Breast epithelium (tissue), 4 donors: Measurements from ENCODE around the gene RBM4. TPM values are rescaled to one million over a fixed set of nuclear protein-coding genes. Genes with fewer than 3 reads are reported as not detected.
A peak's percentile ranks its signal among the peaks of the same experiment; 100 is the strongest.

ENCODE experiments used
- DNase-seq, 2 donors: peaks; one replicate each; pipeline ENCODE4 v3.0.0-alpha.2; 2019; ENCODE audit warnings: low spot score in 2 of 2
- H3K27ac ChIP-seq, 2 donors: fragments of 200-600 bp; sonication (generic) in 1 of 2; one replicate each; pipeline ENCODE4 v1.5.1; 2016 to 2019; ENCODE audit warnings: mild to moderate bottlenecking in 1 of 2
- H3K27me3 ChIP-seq, 2 donors: fragments of 200-600 bp; sonication (generic) in 1 of 2; one replicate each; pipeline versions ENCODE4 v1.5.1 to v1.6.0; 2017 to 2019; ENCODE audit warnings: control low read depth in 1 of 2, mild to moderate bottlenecking in 1 of 2
- H3K36me3 ChIP-seq: fragments of 200-600 bp; one replicate; pipeline ENCODE4 v1.5.1; 2019
- H3K4me1 ChIP-seq, 2 donors: fragments of 200-600 bp; sonication (generic); one replicate each; pipeline ENCODE4 v1.5.1; 2016 to 2019; ENCODE audit warnings: control low read depth in 1 of 2
- H3K4me3 ChIP-seq, 3 donors: fragments of 200-600 bp; sonication (generic); 1 replicate in 2 of 3; 2 replicates in 1 of 3; pipeline ENCODE4 v1.5.1; 2016 to 2019; ENCODE audit warnings: mild to moderate bottlenecking in 3 of 3, moderate library complexity in 2 of 3
- H3K9me3 ChIP-seq, 2 donors: fragments of 200-600 bp; sonication (generic) in 1 of 2; one replicate each; pipeline ENCODE4 v1.5.1; 2016 to 2019; ENCODE audit warnings: control low read depth in 1 of 2
- POLR2A ChIP-seq: fragments of 450-650 bp; IDR thresholded peaks from one replicate; pipeline ENCODE4 v1.6.1; 2016; ENCODE audit warnings: antibody characterized with exemption, mild to moderate bottlenecking, moderate library complexity
- POLR2AphosphoS5 ChIP-seq, 3 donors: sonication (generic); formaldehyde crosslinking; IDR thresholded peaks; one replicate each; pipeline ENCODE4 v1.6.1; 2017; ENCODE audit warnings: antibody characterized with exemption in 3 of 3
- intact Hi-C: fragments of 100-400 bp; cut with DNase I; formaldehyde crosslinking; loops from one replicate; pipeline ENCODE4 v1.15.1; 2023; ENCODE audit warnings: low total_unique reads
- total RNA-seq, 3 donors: library from RNA; depleted of rRNA; stranded (reverse); fragments of >200 nt; gene quantifications; one replicate each; pipeline ENCODE4 v1.1.0, GENCODE V29; 2016
- TF ChIP-seq, protein P1 (sequence below), 3 donors: fragments of 450-650 bp; IDR thresholded peaks; one replicate each; pipeline ENCODE4 v1.5.1; 2016 to 2017; ENCODE audit warnings: antibody characterized with exemption in 3 of 3, mild to moderate bottlenecking in 3 of 3, moderate library complexity in 3 of 3

RBM4 gene
- total RNA-seq, 3 donors from 2014 or later: 73.9 to 98.3 (median 81.0) TPM

- Histone ChIP-seq H3K27me3 (no peaks in the 10 kb centered on the region), H3K4me3 (peak overlapping the region; percentile 69 to 77 (median 72)), H3K27ac (peak overlapping the region; percentile 88 to 94), H3K9me3 (no peaks in the 10 kb centered on the region), H3K4me1 (peaks cover 0 to 4% of the 10 kb centered on the region in 2 donors), H3K36me3 (no peaks in the 10 kb centered on the region)
- no peak for DNase-seq
- intact Hi-C loops: no loop called here
- TF ChIP-seq, protein P1, sequence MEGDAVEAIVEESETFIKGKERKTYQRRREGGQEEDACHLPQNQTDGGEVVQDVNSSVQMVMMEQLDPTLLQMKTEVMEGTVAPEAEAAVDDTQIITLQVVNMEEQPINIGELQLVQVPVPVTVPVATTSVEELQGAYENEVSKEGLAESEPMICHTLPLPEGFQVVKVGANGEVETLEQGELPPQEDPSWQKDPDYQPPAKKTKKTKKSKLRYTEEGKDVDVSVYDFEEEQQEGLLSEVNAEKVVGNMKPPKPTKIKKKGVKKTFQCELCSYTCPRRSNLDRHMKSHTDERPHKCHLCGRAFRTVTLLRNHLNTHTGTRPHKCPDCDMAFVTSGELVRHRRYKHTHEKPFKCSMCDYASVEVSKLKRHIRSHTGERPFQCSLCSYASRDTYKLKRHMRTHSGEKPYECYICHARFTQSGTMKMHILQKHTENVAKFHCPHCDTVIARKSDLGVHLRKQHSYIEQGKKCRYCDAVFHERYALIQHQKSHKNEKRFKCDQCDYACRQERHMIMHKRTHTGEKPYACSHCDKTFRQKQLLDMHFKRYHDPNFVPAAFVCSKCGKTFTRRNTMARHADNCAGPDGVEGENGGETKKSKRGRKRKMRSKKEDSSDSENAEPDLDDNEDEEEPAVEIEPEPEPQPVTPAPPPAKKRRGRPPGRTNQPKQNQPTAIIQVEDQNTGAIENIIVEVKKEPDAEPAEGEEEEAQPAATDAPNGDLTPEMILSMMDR (IDR thresholded peaks at IDR 0.05): no peak
- TF ChIP-seq POLR2A (no peak), POLR2AphosphoS5 (IDR thresholded peaks at IDR 0.05) (no peak)
Measured at GRCh38 chr11:66593303-66593635, 45.2 kb upstream of the RBM4 start.

DNA sequence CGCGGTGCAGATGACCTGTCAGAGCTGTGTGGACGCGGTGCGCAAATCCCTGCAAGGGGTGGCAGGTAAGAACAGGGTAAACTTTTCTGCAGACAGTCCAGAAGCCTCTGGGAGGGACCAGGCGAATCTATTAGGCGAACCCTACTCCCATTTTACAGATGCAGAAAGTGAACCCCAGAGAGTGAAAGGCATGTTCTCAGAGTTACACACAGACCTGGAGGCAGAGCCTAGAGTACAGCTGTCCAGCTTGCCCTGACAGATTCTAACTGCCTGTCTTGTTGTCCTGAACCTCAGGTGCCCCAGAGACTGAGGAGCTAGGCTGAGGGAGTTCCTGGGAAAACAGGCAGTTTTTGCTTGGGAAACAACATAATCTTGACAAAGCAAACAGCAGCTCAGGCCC, 44.9 kb upstream of the RBM4 start:
- Histone ChIP-seq H3K36me3 (no peaks in the 10 kb centered on the region), H3K27me3 (no peaks in the 10 kb centered on the region), H3K4me1 (peaks cover 0 to 4% of the 10 kb centered on the region in 2 donors), H3K4me3 (peak overlapping the region; percentile 69 to 77 (median 72)), H3K27ac (peak overlapping the region; percentile 88 to 94), H3K9me3 (no peaks in the 10 kb centered on the region)
- intact Hi-C loops: no loop called here
- DNase-seq: no peak
- TF ChIP-seq POLR2AphosphoS5 (IDR thresholded peaks at IDR 0.05): no peak

DNA sequence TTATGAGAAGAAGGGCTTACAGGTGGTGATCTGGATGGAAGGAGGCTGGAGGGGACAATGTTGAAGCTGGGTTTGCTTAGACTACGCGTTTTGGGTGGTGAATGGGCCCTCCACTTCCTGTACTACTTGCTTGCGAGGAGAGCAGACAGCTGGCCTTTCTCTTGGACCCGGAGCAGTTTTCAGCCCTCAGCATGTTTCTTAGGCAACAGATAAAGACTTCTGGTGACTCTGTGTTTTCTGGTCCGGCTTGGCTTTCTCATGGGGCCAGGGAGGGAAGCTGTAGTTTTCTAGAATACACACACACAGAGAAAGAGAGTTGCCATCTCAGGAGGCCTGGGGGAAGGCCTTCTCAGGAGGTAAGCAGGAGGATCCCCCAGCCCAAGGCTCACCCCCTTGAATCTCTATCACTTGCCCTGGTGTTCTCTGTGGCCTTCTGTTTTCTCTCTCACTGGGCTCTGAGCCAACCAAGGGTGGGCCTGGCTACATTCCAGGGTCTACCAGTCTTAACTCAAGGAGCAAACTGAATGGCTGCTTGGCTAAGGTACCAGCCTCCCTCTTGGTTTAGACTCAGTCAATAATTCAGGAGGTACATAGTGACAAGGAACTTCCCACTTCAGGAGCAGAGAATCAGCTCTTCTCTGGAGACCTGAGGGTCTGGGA, 43.1 kb upstream of the RBM4 start:
- intact Hi-C loops: no loop called here
- Histone ChIP-seq H3K4me1 (peaks cover 0 to 4% of the 10 kb centered on the region in 2 donors), H3K27me3 (no peaks in the 10 kb centered on the region), H3K9me3 (no peaks in the 10 kb centered on the region), H3K4me3 (no peak overlapping the region), H3K36me3 (no peaks in the 10 kb centered on the region), H3K27ac (no peak overlapping the region)
- no peak for DNase-seq
- TF ChIP-seq, protein P1 (IDR thresholded peaks at IDR 0.05): no peak
- TF ChIP-seq POLR2A (no peak), POLR2AphosphoS5 (IDR thresholded peaks at IDR 0.05) (no peak)

DNA sequence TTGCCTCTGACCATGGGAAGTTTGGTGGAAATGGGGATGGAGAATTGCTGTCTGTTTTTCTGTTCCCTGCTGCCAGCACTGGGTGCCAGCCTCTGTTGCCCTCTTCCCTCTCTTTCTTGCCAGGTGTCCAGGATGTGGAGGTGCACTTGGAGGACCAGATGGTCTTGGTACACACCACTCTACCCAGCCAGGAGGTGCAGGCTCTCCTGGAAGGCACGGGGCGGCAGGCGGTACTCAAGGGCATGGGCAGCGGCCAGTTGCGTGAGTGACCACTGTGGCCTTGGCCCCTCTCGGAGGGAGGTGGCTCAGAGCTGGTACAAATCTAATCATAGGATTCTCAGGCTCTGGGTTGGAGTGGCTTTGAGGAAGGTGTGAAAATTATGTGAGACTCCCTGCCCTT, 39.5 kb upstream of the RBM4 start:
- Histone ChIP-seq H3K36me3 (no peaks in the 10 kb centered on the region), H3K27ac (no peak overlapping the region), H3K4me1 (no peaks in the 10 kb centered on the region), H3K9me3 (no peaks in the 10 kb centered on the region), H3K4me3 (no peak overlapping the region), H3K27me3 (no peaks in the 10 kb centered on the region)
- DNase-seq: no peak
- TF ChIP-seq, protein P1 (IDR thresholded peaks at IDR 0.05): no peak
- TF ChIP-seq POLR2AphosphoS5 (IDR thresholded peaks at IDR 0.05): no peak
- no peak for TF ChIP-seq POLR2A
- intact Hi-C loops: no loop called here

GRCh38 chr11:66600219-66600618, 38.3 kb upstream of the RBM4 start:
- intact Hi-C loops: no loop called here

More at GRCh38 chr11:66600219-66600618, 38.3 kb upstream of the RBM4 start:
- H3K4me1 ChIP-seq: no peaks in the 10 kb centered on the region
- H3K9me3 ChIP-seq: no peaks in the 10 kb centered on the region
- peak overlapping the region in 1 of 2 donors; percentile 10 for H3K27ac ChIP-seq
- no peaks in the 10 kb centered on the region for H3K36me3 ChIP-seq
- H3K4me3 ChIP-seq: no peak overlapping the region
- DNase-seq: no peak
- H3K27me3 ChIP-seq: no peaks in the 10 kb centered on the region
- TF ChIP-seq, protein P1 (IDR thresholded peaks at IDR 0.05): no peak
- TF ChIP-seq POLR2A (no peak), POLR2AphosphoS5 (IDR thresholded peaks at IDR 0.05) (no peak)
